Hepatocyte (in vitro differentiated cells): ENCODE results near the gene ELF5.

Experiments
- EZH2phosphoT487 ChIP-seq: fragments of 200-600 bp; sonication (generic); IDR thresholded peaks from one replicate; pipeline ENCODE4 v1.6.1; 2018; ENCODE audit warnings: antibody characterized with exemption, mild to moderate bottlenecking, low read depth, moderate library complexity; ENCODE audit not compliant: unreplicated experiment, severe bottlenecking
- TF ChIP-seq, protein P1 (sequence below): fragments of 200-600 bp; sonication (generic); IDR thresholded peaks from 2 replicates; pipeline ENCODE4 v1.5.1; 2016; ENCODE audit warnings: antibody characterized with exemption, mild to moderate bottlenecking; ENCODE audit not compliant: poor library complexity

DNA sequence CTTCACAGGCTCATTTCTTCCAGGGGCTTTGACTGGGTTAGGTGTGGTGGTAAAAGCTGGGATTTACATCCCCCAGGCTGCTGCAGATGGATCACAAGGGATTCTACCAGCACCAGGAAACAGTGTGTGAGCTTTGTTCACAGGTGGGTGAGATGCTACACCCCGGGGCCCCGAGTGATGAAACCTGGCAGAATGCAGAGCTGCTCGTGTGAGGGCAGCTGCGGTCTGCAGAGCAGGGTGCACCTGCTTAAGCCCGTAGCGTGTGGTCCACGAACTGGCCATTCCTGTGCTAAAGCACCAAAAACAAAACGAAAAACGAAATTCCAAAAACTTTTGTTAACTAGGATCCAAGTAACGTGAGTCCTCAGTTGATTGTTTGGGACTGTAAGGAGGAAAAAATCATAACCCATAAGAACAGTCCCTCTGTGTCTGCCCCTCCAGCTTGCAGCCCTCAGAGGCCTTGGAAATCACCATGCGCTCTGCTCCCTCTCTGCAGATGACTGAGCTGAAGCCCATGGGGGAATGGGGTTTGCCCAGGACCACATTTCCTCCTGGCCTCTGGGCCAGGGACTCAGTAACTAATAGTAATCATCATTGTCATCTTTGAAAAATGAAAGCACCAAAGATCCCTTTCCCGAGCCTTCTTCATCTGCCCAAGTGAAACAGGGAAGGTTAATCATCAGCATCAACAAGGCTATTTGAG is 24.6 kb downstream of the ELF5 start:
- TF ChIP-seq, protein P1, sequence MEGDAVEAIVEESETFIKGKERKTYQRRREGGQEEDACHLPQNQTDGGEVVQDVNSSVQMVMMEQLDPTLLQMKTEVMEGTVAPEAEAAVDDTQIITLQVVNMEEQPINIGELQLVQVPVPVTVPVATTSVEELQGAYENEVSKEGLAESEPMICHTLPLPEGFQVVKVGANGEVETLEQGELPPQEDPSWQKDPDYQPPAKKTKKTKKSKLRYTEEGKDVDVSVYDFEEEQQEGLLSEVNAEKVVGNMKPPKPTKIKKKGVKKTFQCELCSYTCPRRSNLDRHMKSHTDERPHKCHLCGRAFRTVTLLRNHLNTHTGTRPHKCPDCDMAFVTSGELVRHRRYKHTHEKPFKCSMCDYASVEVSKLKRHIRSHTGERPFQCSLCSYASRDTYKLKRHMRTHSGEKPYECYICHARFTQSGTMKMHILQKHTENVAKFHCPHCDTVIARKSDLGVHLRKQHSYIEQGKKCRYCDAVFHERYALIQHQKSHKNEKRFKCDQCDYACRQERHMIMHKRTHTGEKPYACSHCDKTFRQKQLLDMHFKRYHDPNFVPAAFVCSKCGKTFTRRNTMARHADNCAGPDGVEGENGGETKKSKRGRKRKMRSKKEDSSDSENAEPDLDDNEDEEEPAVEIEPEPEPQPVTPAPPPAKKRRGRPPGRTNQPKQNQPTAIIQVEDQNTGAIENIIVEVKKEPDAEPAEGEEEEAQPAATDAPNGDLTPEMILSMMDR, result no peak
- no peak for TF ChIP-seq EZH2phosphoT487
